A204.1 (cell line): ENCODE data around the gene RTN4R.
"Not testable (repeated sequence)": the region's sequence is repeated elsewhere in the genome, so short reads cannot be mapped to it uniquely, and the experiment has no call there.

Source experiments
- FAIRE-seq: peaks from 2 replicates; lab custom pipeline; 2012; peaks lifted over from hg19 to GRCh38; lab: Jason Lieb, UNC

Gene RTN4R

DNA sequence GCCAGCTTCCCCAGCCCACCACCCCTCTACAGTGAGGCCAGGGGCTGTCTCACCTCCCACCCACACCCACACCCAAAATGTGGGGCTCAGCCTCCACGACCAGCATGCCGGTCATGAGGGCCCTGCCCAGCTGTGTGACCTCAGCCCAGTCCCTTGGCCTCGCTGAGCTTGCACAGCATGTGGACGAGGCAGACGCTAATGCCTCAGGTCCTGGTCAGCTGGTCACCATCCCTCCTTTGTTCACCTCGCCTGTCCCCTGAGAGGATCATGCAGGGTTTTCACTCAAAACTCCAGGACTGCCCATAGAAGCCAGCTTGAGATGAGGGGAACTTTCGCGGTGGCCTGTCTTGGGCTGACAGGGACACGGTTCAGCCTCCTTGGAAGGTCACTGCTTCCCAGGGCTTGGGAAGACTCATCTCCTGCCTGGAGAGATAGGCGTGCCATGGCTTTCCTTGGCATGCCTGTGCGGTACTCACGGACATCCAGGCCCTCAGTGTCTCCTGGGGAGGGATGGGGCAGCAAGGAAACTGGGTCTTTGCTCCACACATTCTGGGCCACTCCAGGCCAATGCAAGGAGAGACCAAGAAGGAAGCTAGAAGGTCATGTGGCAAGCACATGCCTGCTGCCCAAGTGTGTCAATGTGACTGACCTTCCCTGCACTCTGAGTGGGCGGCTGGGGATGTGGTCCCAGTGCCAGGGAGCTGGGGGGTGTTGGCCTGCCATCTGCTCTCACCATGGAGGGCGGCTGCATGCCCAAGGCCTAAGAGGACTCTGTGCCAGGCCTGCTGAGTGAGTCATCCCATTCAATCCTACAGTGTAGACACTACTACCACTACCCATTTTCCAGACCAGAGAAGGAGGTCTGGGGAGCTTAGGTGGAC is 3.2 kb upstream of the RTN4R start:
- no peak for FAIRE-seq

GRCh38 chr22:20270190-20271113 is 2.3 kb upstream of the RTN4R start:
- not testable (repeated sequence) for FAIRE-seq

DNA sequence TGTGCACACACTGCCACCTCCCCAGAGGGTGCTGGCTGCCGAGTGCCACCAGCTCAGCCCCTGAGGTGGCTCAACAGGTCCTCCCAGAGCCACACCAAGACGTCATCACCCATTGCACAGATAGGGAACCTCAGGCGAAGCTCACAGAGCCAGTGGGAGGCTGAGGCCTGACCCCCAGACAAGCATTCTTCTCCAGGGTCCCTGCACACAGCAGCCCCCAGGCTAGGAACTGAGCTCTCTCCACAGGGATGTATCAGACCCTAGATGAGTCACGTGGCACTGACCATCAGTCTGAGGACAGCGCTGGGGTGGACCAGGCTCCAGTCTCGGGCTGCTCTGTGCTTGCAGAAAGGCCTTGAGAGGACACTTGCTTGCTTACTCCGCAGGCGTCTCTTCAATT is 1.6 kb upstream of the RTN4R start:
- FAIRE-seq = not testable (repeated sequence)

GRCh38 chr22:20269201-20269600 is 1.1 kb upstream of the RTN4R start:
- not testable (repeated sequence) for FAIRE-seq

- FAIRE-seq = no peak
These were observed 458 bp downstream of the RTN4R start for GRCh38 chr22:20267441-20268278.

DNA sequence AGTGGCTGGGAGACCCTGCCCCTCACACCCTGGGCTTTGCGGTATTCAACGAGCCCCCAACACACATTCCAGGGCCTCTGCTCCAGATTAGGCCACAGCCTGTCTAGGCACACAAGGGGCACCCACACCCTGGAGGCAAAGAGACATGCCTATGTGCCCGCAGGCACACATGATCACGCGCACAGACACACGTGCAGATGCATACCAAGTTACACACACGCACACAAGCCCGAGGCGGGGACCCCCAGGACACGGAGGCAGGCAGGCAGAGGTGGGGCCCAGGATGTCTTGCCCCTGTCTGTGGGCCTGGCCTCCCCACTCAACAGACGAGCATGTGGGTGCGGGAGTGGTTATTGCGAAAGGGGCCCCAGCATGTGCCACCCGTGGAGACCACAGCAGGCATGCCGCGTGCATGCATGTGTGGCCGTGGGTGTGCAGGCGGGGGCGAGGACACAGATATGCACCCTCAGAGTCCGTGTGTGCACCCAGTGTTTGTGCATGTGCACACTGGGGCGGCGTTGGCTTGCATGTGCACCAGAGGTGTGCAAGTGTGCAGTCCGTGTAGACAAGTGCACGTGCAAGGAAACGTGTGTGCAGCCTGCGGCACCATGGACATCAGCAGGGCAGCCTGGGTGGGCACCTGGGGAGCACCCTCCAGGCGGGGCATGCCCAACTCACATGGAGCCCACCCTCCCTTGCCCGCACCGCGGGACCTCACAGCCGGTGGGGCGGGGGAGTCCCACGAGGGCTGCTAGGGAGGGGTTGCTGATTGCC is 1.3 kb downstream of the RTN4R start:
- not testable (repeated sequence) for FAIRE-seq

DNA sequence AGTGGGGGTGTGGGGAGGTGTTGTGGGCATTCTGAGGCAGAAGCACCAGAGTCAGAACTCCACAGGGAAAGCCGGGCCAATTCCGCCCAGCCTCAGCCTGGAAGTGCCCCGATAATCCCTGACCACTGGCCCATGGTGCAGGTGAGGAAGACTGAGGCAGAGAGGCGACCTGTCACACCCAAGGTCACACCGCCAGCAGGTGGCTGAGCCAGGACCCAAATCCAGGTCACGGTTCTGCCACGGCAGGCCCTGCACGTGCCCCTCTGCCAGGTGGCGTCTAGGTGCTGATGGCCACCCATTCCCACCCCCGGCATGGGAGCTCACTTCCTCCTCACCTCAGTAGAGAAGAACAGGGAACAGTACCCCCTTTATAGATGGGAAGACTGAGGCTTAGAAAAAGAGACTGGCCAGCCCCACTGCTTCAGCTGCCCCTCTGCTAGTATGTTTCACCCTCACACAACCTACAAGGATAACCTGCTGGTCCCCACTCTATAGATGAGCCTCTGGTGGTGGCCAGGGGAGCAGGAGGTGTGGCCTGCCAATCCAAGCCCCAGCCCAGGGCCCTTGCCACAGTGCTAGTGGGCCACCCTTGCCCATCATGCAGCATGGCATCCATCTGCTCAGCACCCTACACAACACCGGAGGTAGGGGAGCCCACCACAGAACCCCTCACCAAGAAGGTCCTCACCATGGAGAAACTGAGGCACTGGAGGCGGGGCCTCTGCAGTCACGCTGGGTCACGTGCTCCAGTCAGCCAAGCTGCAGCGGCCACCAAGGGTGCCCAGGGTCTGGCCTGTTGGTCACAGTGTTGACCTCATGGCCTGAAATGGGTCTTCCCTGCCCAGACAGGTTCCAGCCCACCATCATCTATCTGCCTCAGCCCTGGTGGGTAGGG is 2.1 kb downstream of the RTN4R start:
- not testable (repeated sequence) for FAIRE-seq

GRCh38 chr22:20264614-20265452 is 3.3 kb downstream of the RTN4R start:
- no peak for FAIRE-seq

- not testable (repeated sequence) for FAIRE-seq
These were observed 4.5 kb downstream of the RTN4R start for GRCh38 chr22:20263404-20264281.

DNA sequence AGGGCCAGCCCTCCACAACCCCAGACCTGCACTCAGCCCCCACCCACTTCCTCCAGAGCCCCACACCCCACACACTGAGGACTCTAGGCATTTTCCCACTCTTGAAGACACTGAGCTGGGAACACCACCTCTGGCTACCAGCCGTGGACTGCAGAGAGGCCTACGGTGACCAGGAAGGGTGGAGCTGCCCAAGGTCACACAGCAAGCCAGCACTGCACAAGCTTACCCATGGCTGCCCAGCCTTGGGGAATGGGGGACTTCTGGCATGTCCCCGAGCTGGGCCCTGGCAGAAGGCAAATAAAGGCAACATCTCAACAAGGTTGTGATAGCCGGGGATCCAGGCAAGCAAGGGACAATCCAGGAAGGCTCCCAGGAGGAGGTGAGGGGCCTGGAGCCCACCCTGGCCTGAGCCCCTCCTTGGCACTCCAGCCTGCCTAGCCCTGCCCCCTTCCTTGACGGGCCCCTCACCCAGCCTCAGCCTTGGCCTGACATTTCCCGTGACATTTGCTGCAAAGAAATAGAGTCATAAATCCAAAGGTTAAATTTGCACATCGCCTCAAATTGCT is 5.5 kb downstream of the RTN4R start:
- FAIRE-seq = no peak

DNA sequence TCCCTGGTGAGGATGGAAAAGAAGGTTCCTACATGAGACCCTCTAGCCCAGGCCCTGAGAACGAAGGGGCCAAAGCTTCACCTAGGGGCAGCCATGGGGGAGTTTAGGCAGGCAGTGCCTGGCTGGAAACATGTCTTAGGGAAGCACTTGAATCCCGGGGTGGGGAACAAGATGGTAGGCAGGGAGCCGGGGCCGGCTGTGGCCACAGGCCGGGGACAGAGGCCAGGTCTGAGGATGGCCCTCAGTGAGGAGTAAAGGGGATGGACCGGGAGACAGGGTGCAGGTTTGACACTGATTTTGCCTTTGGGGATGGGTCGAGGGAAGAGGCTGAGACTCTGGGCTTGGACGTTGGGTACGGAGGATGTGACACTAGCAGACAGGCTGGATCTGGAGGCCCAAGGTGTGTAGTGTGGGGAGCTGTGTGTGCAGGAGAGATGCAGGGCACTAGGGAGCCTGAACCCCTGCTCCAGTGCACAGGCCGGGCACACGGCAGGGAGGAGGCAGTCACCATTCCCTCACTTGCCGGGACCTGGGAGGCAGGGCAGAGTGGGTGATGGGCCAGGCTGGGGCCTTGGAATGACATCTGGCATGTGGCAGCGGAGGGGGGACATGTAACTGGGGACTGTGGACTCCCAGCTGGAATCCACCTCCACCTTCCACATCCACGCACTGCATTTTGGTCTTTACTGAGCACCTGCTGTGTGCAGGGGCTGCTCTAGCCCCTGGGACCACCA is 6.1 kb downstream of the RTN4R start:
- FAIRE-seq = no peak

- FAIRE-seq = no peak
These were observed 7.9 kb downstream of the RTN4R start for GRCh38 chr22:20260071-20260765.

- FAIRE-seq = no peak
These were observed 8.8 kb downstream of the RTN4R start for GRCh38 chr22:20259327-20259688.

DNA sequence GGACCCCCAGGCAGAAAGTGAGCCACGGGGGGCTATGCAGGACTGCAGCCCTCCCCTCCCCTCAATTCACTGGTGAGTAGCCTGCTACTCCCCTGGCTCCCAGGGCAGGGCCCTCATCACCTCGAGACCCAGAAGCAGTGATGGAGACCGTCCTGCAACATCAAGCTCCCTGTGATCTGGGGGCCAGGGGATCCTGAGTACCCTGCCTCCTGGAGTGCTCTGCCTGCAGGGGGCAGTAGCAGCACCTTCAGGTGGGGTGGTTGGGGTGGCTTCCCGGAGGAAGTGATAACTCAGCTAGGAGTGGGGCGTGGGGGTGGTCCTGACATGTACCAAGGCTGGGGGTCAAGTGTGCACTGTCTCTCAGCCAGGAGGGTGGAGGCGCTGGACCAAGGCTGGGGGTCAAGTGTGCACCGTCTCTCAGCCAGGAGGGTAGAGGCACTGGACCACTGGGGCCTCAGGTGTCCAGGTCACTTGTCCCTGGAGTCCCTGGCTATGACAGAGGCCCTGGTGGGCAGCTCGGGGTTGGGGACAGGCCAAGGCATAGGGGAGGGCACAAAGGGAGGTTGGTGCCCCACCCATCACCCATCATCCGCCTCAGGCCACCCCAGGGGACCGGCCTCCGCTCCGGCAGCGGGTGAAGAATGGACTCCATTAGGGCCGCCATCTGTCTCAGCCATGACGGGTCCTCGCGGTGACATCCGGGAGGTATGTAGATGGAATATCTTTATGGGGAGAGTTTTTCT is 9.4 kb downstream of the RTN4R start:
- no peak for FAIRE-seq

- no peak for FAIRE-seq
These were observed 10.2 kb downstream of the RTN4R start for GRCh38 chr22:20258021-20258299.
